Activated T-cell treated with anti-CD3 and anti-CD28 coated beads, Interleukin-2, amount 50 U/mL, for 72 hours (primary cell): Measurements from ENCODE around the gene METTL6. TPM values are rescaled to one million over a fixed set of nuclear protein-coding genes. Genes with fewer than 3 reads are reported as not detected.
A peak's percentile ranks its signal among the peaks of the same experiment; 100 is the strongest.
"Not testable (repeated sequence)": the region's sequence is repeated elsewhere in the genome, so short reads cannot be mapped to it uniquely, and the experiment has no call there.

ENCODE experiments used
- ATAC-seq, 2 donors: fragments of 150-1000 bp; cut with Tn5 transposase; replicated peaks in 1 of 2; 2 replicates each; pipeline ENCODE4 v1.10.0; 2021; ENCODE audit warnings: moderate library complexity in 2 of 2, mild to moderate bottlenecking in 1 of 2
- DNase-seq, 2 donors: peaks; one replicate each; pipeline ENCODE4 v3.0.0; 2021 to 2022; ENCODE audit warnings: mixed read lengths in 1 of 2
- H3K27ac Mint-ChIP-seq: one replicate; pipeline ENCODE4 v1.8.0; 2022; ENCODE audit warnings: mild to moderate bottlenecking, moderate library complexity, mixed read lengths
- H3K27me3 Mint-ChIP-seq: one replicate; pipeline ENCODE4 v1.8.0; 2022; ENCODE audit warnings: low read depth, mixed read lengths
- H3K36me3 Mint-ChIP-seq, 2 donors: one replicate each; pipeline ENCODE4 v1.8.0; 2022; ENCODE audit warnings: mixed read lengths in 2 of 2, mild to moderate bottlenecking in 1 of 2; ENCODE audit not compliant: insufficient read depth in 2 of 2
- H3K4me1 Mint-ChIP-seq: one replicate; pipeline ENCODE4 v1.8.0; 2022; ENCODE audit warnings: low read depth, mixed read lengths
- H3K4me3 Mint-ChIP-seq, 2 donors: one replicate each; pipeline ENCODE4 v1.8.0; 2022; ENCODE audit warnings: mild to moderate bottlenecking in 2 of 2, mixed read lengths in 2 of 2, moderate library complexity in 2 of 2
- H3K9me3 Mint-ChIP-seq, 2 donors: one replicate each; pipeline ENCODE4 v1.8.0; 2022; ENCODE audit warnings: mixed read lengths in 2 of 2
- total RNA-seq, 2 donors: library from RNA; stranded (reverse); gene quantifications; one replicate each; pipeline ENCODE4 v1.2.3, GENCODE V29; 2022

Gene METTL6
- total RNA-seq, 2 donors from 2014 or later: 26.8 to 29.6 TPM

DNA sequence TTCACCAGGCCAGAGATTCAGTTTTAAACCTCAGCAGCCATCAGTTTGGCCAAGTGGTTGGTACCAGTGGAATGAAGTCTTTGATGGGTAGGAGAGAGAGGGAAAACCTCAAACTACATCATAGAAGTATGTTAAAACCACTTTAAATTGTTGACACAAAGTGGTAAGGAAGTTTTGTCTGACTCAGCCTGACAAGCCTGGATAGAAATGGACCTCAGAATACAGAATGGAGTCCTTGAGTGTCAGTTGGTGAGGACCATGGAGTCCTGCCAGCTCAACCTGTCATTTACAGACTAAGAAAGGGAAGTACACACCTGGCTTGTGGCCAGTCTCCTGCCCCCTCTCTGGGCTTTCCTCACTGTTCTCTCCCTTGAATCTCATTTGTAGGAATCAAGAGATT, 12.1 kb upstream of the METTL6 start:
- ATAC-seq: no peak

GRCh38 chr3:15438983-15439382, 11.6 kb upstream of the METTL6 start:
- H3K27ac Mint-ChIP-seq: peak overlapping the region; percentile 30
- peaks cover 5 to 44% of the 10 kb centered on the region in 2 donors for H3K36me3 Mint-ChIP-seq
- no peaks in the 10 kb centered on the region for H3K9me3 Mint-ChIP-seq
- no peak for ATAC-seq
- no peak overlapping the region for H3K4me3 Mint-ChIP-seq
- H3K4me1 Mint-ChIP-seq: peaks cover 15% of the 10 kb centered on the region
- no peaks in the 10 kb centered on the region for H3K27me3 Mint-ChIP-seq
- no peak for DNase-seq

More for the DNA sequence above, 12.1 kb upstream of the METTL6 start:
- Mint-ChIP-seq H3K9me3 (no peaks in the 10 kb centered on the region), H3K27me3 (no peaks in the 10 kb centered on the region), H3K4me3 (no peak overlapping the region), H3K4me1 (peaks cover 15% of the 10 kb centered on the region), H3K36me3 (peaks cover 5 to 41% of the 10 kb centered on the region in 2 donors), H3K27ac (no peak overlapping the region)
- no peak for DNase-seq

GRCh38 chr3:15436246-15436645, 8.9 kb upstream of the METTL6 start:
- Mint-ChIP-seq H3K4me3 (no peak overlapping the region), H3K4me1 (peaks cover 22% of the 10 kb centered on the region), H3K27me3 (no peaks in the 10 kb centered on the region), H3K9me3 (no peaks in the 10 kb centered on the region), H3K36me3 (peaks cover 4 to 46% of the 10 kb centered on the region in 2 donors), H3K27ac (peak overlapping the region; percentile 33)
- no peak for DNase-seq
- no peak for ATAC-seq

GRCh38 chr3:15434756-15435155, 7.4 kb upstream of the METTL6 start:
- ATAC-seq: no peak
- H3K36me3 Mint-ChIP-seq: peaks cover 5 to 35% of the 10 kb centered on the region in 2 donors

DNA sequence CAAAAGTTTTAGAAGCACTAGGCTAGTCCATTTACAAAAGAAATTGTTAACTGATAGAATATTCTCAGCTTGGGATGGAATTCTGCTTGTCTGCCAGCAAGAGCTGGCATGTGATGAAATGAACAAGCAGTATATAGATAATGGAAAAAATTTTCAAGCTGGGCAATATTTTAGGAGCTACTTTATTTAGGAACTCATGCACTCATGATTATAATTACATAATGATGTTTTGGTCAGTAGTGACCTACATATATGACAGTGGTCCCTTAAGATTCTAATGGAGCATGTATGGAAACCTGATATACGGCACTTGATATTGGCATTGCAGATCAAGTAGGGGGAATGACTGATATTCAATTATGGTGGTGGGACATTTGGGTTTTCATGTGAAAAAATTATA, 6.2 kb upstream of the METTL6 start:
- H3K27ac Mint-ChIP-seq: no peak overlapping the region
- peaks cover 5 to 27% of the 10 kb centered on the region in 2 donors for H3K36me3 Mint-ChIP-seq
- H3K27me3 Mint-ChIP-seq: no peaks in the 10 kb centered on the region
- H3K9me3 Mint-ChIP-seq: no peaks in the 10 kb centered on the region
- no peak overlapping the region for H3K4me3 Mint-ChIP-seq
- ATAC-seq (no peak), DNase-seq (no peak)
- H3K4me1 Mint-ChIP-seq: peaks cover 33% of the 10 kb centered on the region

More at GRCh38 chr3:15434756-15435155, 7.4 kb upstream of the METTL6 start:
- Mint-ChIP-seq H3K27ac (no peak overlapping the region), H3K4me1 (peaks cover 26% of the 10 kb centered on the region), H3K27me3 (no peaks in the 10 kb centered on the region), H3K4me3 (no peak overlapping the region), H3K9me3 (no peaks in the 10 kb centered on the region)
- DNase-seq: no peak

GRCh38 chr3:15431256-15431837, 4.0 kb upstream of the METTL6 start:
- no peak overlapping the region for H3K4me3 Mint-ChIP-seq
- H3K36me3 Mint-ChIP-seq: peaks cover 13 to 37% of the 10 kb centered on the region in 2 donors
- H3K4me1 Mint-ChIP-seq: peaks cover 43% of the 10 kb centered on the region
- peak overlapping the region; percentile 71 for H3K27ac Mint-ChIP-seq
- no peak for ATAC-seq
- no peak for DNase-seq
- H3K27me3 Mint-ChIP-seq: no peaks in the 10 kb centered on the region
- no peaks in the 10 kb centered on the region for H3K9me3 Mint-ChIP-seq

DNA sequence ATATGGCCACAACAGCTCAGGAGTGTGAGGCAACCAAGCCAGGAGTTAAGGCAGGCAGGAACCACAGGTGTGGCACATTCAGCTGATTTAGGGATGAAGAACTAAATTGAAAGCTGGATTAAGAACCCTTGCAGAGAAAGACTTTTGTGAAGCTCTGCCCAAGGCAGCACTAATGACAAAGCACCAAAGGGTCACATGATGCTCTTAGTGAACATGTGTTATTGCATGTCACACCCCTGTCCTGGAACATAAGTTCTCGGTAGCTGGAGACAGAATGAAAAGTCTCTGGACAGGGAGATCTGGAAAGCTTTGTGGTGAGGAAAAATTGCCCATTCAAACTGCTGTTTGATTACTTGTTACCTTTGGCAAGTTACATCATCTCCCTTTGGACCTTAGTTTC, 3.3 kb upstream of the METTL6 start:
- Mint-ChIP-seq H3K27me3 (no peaks in the 10 kb centered on the region), H3K9me3 (no peaks in the 10 kb centered on the region), H3K4me1 (peaks cover 50% of the 10 kb centered on the region), H3K27ac (peak overlapping the region; percentile 71), H3K36me3 (peaks cover 12 to 32% of the 10 kb centered on the region in 2 donors), H3K4me3 (peak overlapping the region in 1 of 2 donors; percentile 18)
- ATAC-seq (no peak), DNase-seq (no peak)

- DNase-seq (no peak), ATAC-seq (no peak)
- H3K36me3 Mint-ChIP-seq: peaks cover 14 to 26% of the 10 kb centered on the region in 2 donors
- H3K4me1 Mint-ChIP-seq: peaks cover 59% of the 10 kb centered on the region
- H3K27ac Mint-ChIP-seq: peak overlapping the region; percentile 99
- H3K27me3 Mint-ChIP-seq: no peaks in the 10 kb centered on the region
- H3K9me3 Mint-ChIP-seq: no peaks in the 10 kb centered on the region
- peak overlapping the region; percentile 99 for H3K4me3 Mint-ChIP-seq
These were observed 1.7 kb upstream of the METTL6 start for GRCh38 chr3:15429080-15429479.

- ATAC-seq: peak; percentile 55 to 69
- Mint-ChIP-seq H3K4me1 (peaks cover 59% of the 10 kb centered on the region), H3K27me3 (no peaks in the 10 kb centered on the region), H3K27ac (peak overlapping the region; percentile 99), H3K36me3 (peaks cover 14 to 24% of the 10 kb centered on the region in 2 donors), H3K4me3 (peak overlapping the region; percentile 99), H3K9me3 (no peaks in the 10 kb centered on the region)
- peak; percentile 16 to 36 for DNase-seq
These were observed 1.2 kb upstream of the METTL6 start for GRCh38 chr3:15428539-15428938.

GRCh38 chr3:15427981-15428380, 637 bp upstream of the METTL6 start:
- Mint-ChIP-seq H3K36me3 (peaks cover 14 to 22% of the 10 kb centered on the region in 2 donors), H3K27me3 (no peaks in the 10 kb centered on the region), H3K4me1 (peaks cover 59% of the 10 kb centered on the region), H3K27ac (peak overlapping the region; percentile 99), H3K4me3 (peak overlapping the region; percentile 99), H3K9me3 (no peaks in the 10 kb centered on the region)
- DNase-seq (no peak), ATAC-seq (no peak)

DNA sequence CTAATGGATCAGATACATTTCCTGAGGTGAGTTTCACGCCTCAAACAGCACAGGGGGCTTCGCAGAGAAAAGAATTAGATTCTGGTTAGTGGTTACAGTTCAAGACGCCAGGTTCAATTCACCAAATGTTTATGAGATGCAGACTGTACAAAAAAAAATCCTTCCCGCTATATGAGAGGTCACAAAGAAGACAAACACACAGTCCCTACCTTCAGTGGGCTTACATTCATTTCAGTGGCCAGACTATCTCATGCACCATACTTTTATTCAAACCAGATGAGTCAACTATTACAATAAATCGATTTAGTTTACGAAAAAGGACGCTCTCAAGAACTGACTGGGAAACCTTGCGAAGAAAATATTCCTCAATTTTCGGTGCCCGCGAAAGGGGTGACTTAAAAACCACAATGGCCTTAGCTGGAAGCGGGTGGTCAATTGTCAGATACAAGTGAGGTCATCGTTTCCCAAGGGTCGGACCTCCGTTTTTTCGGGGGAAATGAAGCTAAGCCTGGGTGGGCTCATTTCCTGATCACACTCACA, 695 bp downstream of the METTL6 start:
- DNase-seq (no peak), ATAC-seq (no peak)
- H3K4me3 Mint-ChIP-seq: peak overlapping the region; percentile 99
- H3K27ac Mint-ChIP-seq: peak overlapping the region; percentile 99
- H3K36me3 Mint-ChIP-seq: peaks cover 14 to 22% of the 10 kb centered on the region in 2 donors
- H3K27me3 Mint-ChIP-seq: no peaks in the 10 kb centered on the region
- H3K4me1 Mint-ChIP-seq: peaks cover 54% of the 10 kb centered on the region
- no peaks in the 10 kb centered on the region for H3K9me3 Mint-ChIP-seq

- peaks cover 1 to 10% of the 10 kb centered on the region in 2 donors for H3K36me3 Mint-ChIP-seq
- DNase-seq: no peak
- H3K27me3 Mint-ChIP-seq: no peaks in the 10 kb centered on the region
- no peak overlapping the region for H3K4me3 Mint-ChIP-seq
- ATAC-seq: no peak
- peak overlapping the region; percentile 44 for H3K27ac Mint-ChIP-seq
- peaks cover 17% of the 10 kb centered on the region for H3K4me1 Mint-ChIP-seq
- H3K9me3 Mint-ChIP-seq: no peaks in the 10 kb centered on the region
These were observed 6.5 kb downstream of the METTL6 start for GRCh38 chr3:15420871-15421270.

DNA sequence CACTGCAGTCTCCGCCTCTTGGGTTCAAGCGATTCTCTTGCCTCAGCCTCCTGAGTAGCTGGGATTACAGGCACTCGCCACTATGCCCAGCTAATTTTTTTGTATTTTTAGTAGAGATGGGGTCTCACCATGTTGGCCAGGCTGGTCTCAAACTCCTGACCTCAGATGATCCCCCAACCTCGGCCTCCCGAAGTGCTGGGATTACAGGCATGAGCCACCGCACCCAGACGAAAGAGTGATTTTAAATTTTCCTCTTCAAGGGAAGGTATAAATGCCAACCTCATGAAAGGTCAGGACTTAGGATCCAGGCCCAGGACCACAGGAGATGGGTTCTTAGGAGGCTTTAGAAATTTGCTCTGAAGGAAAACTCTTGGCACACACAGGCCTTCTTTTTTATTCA, 16.4 kb downstream of the METTL6 start:
- not testable (repeated sequence) for H3K4me3 Mint-ChIP-seq, H3K9me3 Mint-ChIP-seq, DNase-seq, H3K27ac Mint-ChIP-seq, H3K4me1 Mint-ChIP-seq, H3K27me3 Mint-ChIP-seq, ATAC-seq
- H3K36me3 Mint-ChIP-seq: peaks cover 2 to 12% of the 10 kb centered on the region in 2 donors

- Mint-ChIP-seq H3K36me3 (peaks cover 0 to 5% of the 10 kb centered on the region in 2 donors), H3K27ac (no peak overlapping the region), H3K4me3 (no peak overlapping the region), H3K27me3 (no peaks in the 10 kb centered on the region), H3K4me1 (no peaks in the 10 kb centered on the region), H3K9me3 (no peaks in the 10 kb centered on the region)
- no peak for ATAC-seq
- no peak for DNase-seq
These were observed 17.6 kb downstream of the METTL6 start for GRCh38 chr3:15409774-15410173.
